ENCODE data around the gene STRADA.

Gene STRADA

DNA sequence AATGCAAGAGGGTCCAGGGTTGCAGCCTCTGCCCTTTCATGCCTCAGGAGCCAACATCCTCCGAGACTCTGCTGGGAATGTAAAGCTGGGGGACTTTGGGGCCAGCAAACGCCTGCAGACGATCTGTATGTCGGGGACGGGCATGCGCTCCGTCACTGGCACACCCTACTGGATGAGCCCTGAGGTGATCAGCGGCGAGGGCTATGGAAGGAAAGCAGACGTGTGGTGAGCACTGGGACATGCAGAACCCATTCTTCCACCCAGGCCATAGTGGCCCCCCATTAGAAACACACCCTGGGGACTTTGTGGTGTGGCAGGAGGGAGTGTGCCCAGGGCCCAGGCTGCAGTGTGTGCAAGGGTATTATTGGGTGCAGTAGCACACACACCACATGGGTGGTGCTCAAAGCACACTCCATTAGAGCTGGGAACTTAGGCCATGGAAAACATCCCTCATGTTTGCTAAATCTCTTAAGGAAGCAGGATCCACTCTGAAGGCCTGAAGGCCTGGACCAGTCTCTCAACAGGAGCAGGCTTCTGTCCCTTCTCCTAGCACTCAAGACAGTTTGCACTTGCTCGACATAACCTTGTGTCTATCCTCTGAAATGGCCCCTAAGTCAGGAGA lies 49.3 kb downstream of the STRADA start:
- Histone ChIP-seq H3K4me2 (ENCODE audit: low read length) (no peak overlapping the region), H3K4me1 (ENCODE audit: control insufficient read depth, insufficient read depth, low read length) (no peaks in the 10 kb centered on the region), H3K9me3 (replicated peaks; ENCODE audit: low read length) (no peaks in the 10 kb centered on the region), H3K36me3 (ENCODE audit: insufficient read depth, low read length) (peaks cover 48% of the 10 kb centered on the region), H3K4me3 (ENCODE audit: low read length) (no peak overlapping the region), H3K27me3 (ENCODE audit: control insufficient read depth, insufficient read depth, low read length) (no peaks in the 10 kb centered on the region), H3K9ac (ENCODE audit: low read depth, low read length) (no peak overlapping the region)

- H3K4me2 ChIP-seq (ENCODE audit: low read length) = no peak overlapping the region
- H3K4me3 ChIP-seq (ENCODE audit: low read length) = no peak overlapping the region
- no peaks in the 10 kb centered on the region for H3K4me1 ChIP-seq (ENCODE audit: control insufficient read depth, insufficient read depth, low read length)
- peaks cover 45% of the 10 kb centered on the region for H3K36me3 ChIP-seq (ENCODE audit: insufficient read depth, low read length)
- H3K9ac ChIP-seq (ENCODE audit: low read depth, low read length) = no peak overlapping the region
- H3K9me3 ChIP-seq (replicated peaks; ENCODE audit: low read length) = no peaks in the 10 kb centered on the region
- H3K27me3 ChIP-seq (ENCODE audit: control insufficient read depth, insufficient read depth, low read length) = no peaks in the 10 kb centered on the region
Observed at GRCh38 chr17:63689479-63689878, 52.1 kb downstream of the STRADA start.

GRCh38 chr17:63688396-63689020 lies 53.1 kb downstream of the STRADA start:
- Histone ChIP-seq H3K36me3 (ENCODE audit: insufficient read depth, low read length) (peaks cover 42% of the 10 kb centered on the region), H3K9ac (ENCODE audit: low read depth, low read length) (no peak overlapping the region)

DNA sequence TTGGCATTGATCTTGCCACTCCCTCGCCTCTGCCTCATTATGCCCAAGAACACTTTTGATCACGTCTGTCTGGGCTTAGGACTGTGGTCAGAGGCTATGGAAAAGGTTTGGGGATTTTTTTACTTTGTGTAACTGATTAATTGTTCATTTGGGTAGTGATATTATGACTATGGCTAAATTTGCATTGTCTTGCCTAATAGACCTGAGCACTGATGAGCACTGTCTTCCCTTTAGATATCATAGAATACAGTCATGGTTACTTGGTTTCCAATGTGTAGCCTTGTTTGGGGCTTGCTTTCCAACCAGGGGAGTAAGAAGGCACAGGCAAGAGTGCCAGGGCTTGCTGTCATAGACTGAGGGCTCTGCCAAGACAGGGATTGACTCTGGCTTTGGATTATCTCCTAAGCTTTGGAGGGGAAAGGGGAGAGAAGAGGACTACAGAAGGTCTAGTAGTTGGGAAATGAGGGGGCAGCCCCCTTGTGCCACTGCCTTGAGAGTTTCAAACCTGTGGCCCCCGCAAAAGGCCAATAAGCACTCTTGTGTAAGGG lies 55.4 kb downstream of the STRADA start:
- no peaks in the 10 kb centered on the region for H3K4me1 ChIP-seq (ENCODE audit: control insufficient read depth, insufficient read depth, low read length)
- H3K4me3 ChIP-seq (ENCODE audit: low read length) = no peak overlapping the region
- no peaks in the 10 kb centered on the region for H3K9me3 ChIP-seq (replicated peaks; ENCODE audit: low read length)
- no peaks in the 10 kb centered on the region for H3K27me3 ChIP-seq (ENCODE audit: control insufficient read depth, insufficient read depth, low read length)
- no peak overlapping the region for H3K9ac ChIP-seq (ENCODE audit: low read depth, low read length)
- no peak overlapping the region for H3K4me2 ChIP-seq (ENCODE audit: low read length)
- peaks cover 52% of the 10 kb centered on the region for H3K36me3 ChIP-seq (ENCODE audit: insufficient read depth, low read length)

More at GRCh38 chr17:63688396-63689020, 53.1 kb downstream of the STRADA start:
- no peaks in the 10 kb centered on the region for H3K4me1 ChIP-seq (ENCODE audit: control insufficient read depth, insufficient read depth, low read length)
- no peaks in the 10 kb centered on the region for H3K27me3 ChIP-seq (ENCODE audit: control insufficient read depth, insufficient read depth, low read length)
- H3K4me3 ChIP-seq (ENCODE audit: low read length) = no peak overlapping the region
- no peak overlapping the region for H3K4me2 ChIP-seq (ENCODE audit: low read length)
- no peaks in the 10 kb centered on the region for H3K9me3 ChIP-seq (replicated peaks; ENCODE audit: low read length)

DNA sequence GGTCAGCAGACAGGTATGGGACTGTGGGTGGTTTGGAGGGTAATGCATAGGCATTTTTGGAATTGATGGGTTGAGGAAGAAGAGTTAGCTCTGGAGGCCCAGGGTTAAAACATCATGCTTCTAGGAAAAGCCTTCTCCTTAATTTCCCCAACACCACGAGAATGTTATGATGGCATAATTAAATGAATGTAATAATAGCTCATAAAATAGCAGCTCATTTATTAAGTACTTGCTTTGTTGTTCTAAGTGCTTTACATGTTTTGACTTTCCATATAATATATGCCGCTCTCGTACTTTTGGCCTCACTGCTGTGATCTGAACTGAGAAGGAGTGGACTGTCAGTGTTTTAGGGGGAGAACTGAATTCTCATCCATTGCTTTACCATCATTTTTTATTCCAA lies 56.0 kb downstream of the STRADA start:
- H3K36me3 ChIP-seq (ENCODE audit: insufficient read depth, low read length) = peaks cover 50% of the 10 kb centered on the region
- no peak overlapping the region for H3K9ac ChIP-seq (ENCODE audit: low read depth, low read length)
- H3K27me3 ChIP-seq (ENCODE audit: control insufficient read depth, insufficient read depth, low read length) = no peaks in the 10 kb centered on the region
- no peak overlapping the region for H3K4me3 ChIP-seq (ENCODE audit: low read length)
- H3K9me3 ChIP-seq (replicated peaks; ENCODE audit: low read length) = no peaks in the 10 kb centered on the region
- no peaks in the 10 kb centered on the region for H3K4me1 ChIP-seq (ENCODE audit: control insufficient read depth, insufficient read depth, low read length)
- H3K4me2 ChIP-seq (ENCODE audit: low read length) = no peak overlapping the region

DNA sequence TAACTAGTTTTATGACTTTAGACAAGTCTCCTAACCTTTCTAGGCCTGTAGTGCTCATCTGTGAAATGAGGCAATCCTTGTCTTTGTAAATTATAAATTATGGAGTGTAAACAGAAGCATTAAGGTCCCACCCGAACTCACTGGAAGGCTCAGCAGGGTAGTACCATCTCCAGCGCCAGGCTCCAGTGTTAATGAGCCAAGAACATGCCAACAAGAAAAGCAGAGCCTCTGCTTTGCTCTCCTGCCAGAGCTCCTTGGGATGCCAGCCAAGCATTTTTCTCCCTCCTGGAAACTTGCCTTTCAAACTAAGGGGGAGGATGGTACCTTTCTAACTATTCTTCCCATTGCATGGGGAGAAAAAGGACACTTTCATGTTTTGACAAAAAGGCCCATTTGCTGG lies 56.6 kb downstream of the STRADA start:
- H3K36me3 ChIP-seq (ENCODE audit: insufficient read depth, low read length) = peaks cover 45% of the 10 kb centered on the region
- no peaks in the 10 kb centered on the region for H3K27me3 ChIP-seq (ENCODE audit: control insufficient read depth, insufficient read depth, low read length)
- H3K4me3 ChIP-seq (ENCODE audit: low read length) = no peak overlapping the region
- no peaks in the 10 kb centered on the region for H3K9me3 ChIP-seq (replicated peaks; ENCODE audit: low read length)
- no peak overlapping the region for H3K9ac ChIP-seq (ENCODE audit: low read depth, low read length)
- H3K4me2 ChIP-seq (ENCODE audit: low read length) = no peak overlapping the region
- no peaks in the 10 kb centered on the region for H3K4me1 ChIP-seq (ENCODE audit: control insufficient read depth, insufficient read depth, low read length)

DNA sequence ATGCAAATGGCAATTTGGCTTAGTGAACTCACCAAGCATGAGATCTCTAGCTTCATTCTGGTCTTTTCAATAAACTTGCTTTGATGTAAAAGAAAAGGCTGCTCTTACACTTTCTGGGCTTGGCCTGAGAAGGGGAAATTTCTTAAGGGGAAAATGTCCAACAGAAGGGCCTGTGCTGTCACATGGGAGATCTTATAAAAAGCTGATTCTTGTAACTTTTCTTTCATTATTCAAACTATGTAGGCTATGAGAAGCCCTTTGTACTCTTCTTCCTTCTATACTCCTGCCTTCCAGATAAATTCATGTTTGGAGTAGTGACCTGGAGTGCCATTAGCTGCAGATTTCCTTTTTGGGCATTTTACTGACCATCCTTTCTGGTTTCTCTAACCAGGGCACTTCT lies 58.6 kb downstream of the STRADA start:
- no peaks in the 10 kb centered on the region for H3K9me3 ChIP-seq (replicated peaks; ENCODE audit: low read length)
- no peaks in the 10 kb centered on the region for H3K4me1 ChIP-seq (ENCODE audit: control insufficient read depth, insufficient read depth, low read length)
- peaks cover 34% of the 10 kb centered on the region for H3K36me3 ChIP-seq (ENCODE audit: insufficient read depth, low read length)

DNA sequence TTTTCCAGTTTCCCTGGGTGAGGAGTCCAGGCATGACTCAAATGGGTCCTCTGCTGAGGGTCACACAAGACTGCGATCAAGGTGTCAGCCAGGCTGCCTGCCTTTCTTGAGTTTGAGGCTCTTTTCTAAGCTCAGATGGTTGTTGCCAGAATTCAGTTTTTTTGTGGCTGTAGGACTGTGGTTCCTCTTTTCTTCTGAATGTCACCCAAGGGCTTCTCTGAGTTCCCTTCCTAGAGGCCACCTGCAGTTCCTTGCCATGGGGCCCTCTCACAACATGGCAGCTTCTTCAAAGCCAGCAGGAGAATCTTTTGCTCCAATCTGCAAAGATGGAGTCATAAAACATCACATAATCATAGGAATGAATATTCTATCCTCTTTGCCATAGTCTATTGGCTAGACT lies 59.2 kb downstream of the STRADA start:
- Histone ChIP-seq H3K36me3 (ENCODE audit: insufficient read depth, low read length) (peaks cover 35% of the 10 kb centered on the region), H3K27me3 (ENCODE audit: control insufficient read depth, insufficient read depth, low read length) (no peaks in the 10 kb centered on the region), H3K9me3 (replicated peaks; ENCODE audit: low read length) (no peaks in the 10 kb centered on the region), H3K9ac (ENCODE audit: low read depth, low read length) (no peak overlapping the region), H3K4me2 (ENCODE audit: low read length) (no peak overlapping the region), H3K4me3 (ENCODE audit: low read length) (no peak overlapping the region), H3K4me1 (ENCODE audit: control insufficient read depth, insufficient read depth, low read length) (no peaks in the 10 kb centered on the region)

More for the DNA sequence above, 58.6 kb downstream of the STRADA start:
- no peak overlapping the region for H3K4me3 ChIP-seq (ENCODE audit: low read length)
- H3K4me2 ChIP-seq (ENCODE audit: low read length) = no peak overlapping the region
- H3K27me3 ChIP-seq (ENCODE audit: control insufficient read depth, insufficient read depth, low read length) = no peaks in the 10 kb centered on the region
- no peak overlapping the region for H3K9ac ChIP-seq (ENCODE audit: low read depth, low read length)

DNA sequence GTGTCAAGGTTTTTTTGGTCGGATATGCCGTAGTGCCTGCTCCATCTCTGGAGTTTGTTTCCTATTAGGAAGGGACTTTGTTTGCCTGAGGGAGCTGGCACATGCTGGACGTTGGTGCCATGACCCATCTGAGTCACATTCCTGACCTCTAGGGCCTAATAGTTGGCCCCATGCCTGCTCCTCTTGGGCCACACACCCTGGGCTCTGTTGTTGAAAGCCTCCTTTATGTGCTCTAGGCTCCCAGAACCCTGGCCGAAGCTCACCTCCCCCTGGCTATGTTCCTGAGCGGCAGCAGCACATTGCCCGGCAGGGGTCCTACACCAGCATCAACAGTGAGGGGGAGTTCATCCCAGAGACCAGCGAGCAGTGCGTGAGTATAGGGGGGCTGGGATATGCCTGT lies 60.1 kb downstream of the STRADA start:
- H3K4me1 ChIP-seq (ENCODE audit: control insufficient read depth, insufficient read depth, low read length) = no peaks in the 10 kb centered on the region
- H3K4me2 ChIP-seq (ENCODE audit: low read length) = no peak overlapping the region
- H3K4me3 ChIP-seq (ENCODE audit: low read length) = no peak overlapping the region
- H3K9ac ChIP-seq (ENCODE audit: low read depth, low read length) = no peak overlapping the region
- H3K36me3 ChIP-seq (ENCODE audit: insufficient read depth, low read length) = peaks cover 42% of the 10 kb centered on the region
- H3K9me3 ChIP-seq (replicated peaks; ENCODE audit: low read length) = no peaks in the 10 kb centered on the region
- no peaks in the 10 kb centered on the region for H3K27me3 ChIP-seq (ENCODE audit: control insufficient read depth, insufficient read depth, low read length)

DNA sequence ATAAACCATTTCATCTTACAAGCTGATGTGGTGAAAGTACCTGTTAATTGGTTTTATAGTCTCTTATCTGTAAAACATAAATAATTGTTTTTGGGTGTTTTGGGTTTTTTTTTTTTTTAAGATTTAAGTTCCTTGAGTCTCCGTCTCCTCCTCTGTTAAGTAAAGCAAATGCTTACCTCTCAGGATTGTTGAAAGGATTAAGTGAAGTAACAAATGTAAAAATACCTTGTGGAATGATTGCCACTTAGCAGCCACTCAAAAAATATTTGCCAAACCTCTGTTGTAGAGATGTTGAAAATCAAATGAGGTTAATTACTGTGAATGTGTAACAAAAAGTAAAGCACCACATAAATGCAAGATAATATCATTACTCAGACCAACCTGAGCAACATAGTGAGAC lies 60.9 kb downstream of the STRADA start:
- peaks cover 42% of the 10 kb centered on the region for H3K36me3 ChIP-seq (ENCODE audit: insufficient read depth, low read length)
- H3K4me2 ChIP-seq (ENCODE audit: low read length) = no peak overlapping the region
- H3K27me3 ChIP-seq (ENCODE audit: control insufficient read depth, insufficient read depth, low read length) = no peaks in the 10 kb centered on the region
- H3K4me1 ChIP-seq (ENCODE audit: control insufficient read depth, insufficient read depth, low read length) = peaks cover 2% of the 10 kb centered on the region
- H3K9me3 ChIP-seq (replicated peaks; ENCODE audit: low read length) = no peaks in the 10 kb centered on the region
- no peak overlapping the region for H3K9ac ChIP-seq (ENCODE audit: low read depth, low read length)
- no peak overlapping the region for H3K4me3 ChIP-seq (ENCODE audit: low read length)

- Histone ChIP-seq H3K4me3 (ENCODE audit: low read length) (no peak overlapping the region), H3K27me3 (ENCODE audit: control insufficient read depth, insufficient read depth, low read length) (no peaks in the 10 kb centered on the region), H3K36me3 (ENCODE audit: insufficient read depth, low read length) (peaks cover 41% of the 10 kb centered on the region), H3K4me2 (ENCODE audit: low read length) (no peak overlapping the region), H3K4me1 (ENCODE audit: control insufficient read depth, insufficient read depth, low read length) (peaks cover 4% of the 10 kb centered on the region), H3K9ac (ENCODE audit: low read depth, low read length) (no peak overlapping the region), H3K9me3 (replicated peaks; ENCODE audit: low read length) (no peaks in the 10 kb centered on the region)
Observed at GRCh38 chr17:63679214-63679613, 62.4 kb downstream of the STRADA start.

DNA sequence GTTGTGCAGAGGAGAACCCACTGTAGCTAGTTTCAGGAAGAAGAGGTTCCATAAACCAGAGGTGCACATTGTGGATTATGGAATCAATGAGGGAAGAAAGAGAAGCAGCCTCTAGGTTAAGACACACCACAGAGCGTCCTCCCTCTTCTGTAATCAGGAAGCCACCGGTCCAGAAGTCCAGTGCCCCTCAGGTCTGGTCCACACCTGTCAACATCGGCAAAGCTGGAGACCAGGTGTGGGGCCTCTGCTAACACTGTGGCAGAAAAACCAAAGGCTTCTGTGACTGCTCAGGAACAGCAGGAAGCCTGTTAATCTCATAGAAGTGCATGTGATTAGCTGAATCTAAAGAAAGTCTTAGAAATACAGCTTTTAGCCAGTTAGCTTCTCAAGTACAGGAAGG lies 65.0 kb downstream of the STRADA start:
- H3K27me3 ChIP-seq (ENCODE audit: control insufficient read depth, insufficient read depth, low read length) = no peaks in the 10 kb centered on the region
- H3K4me3 ChIP-seq (ENCODE audit: low read length) = no peak overlapping the region
- no peaks in the 10 kb centered on the region for H3K9me3 ChIP-seq (replicated peaks; ENCODE audit: low read length)
- no peak overlapping the region for H3K9ac ChIP-seq (ENCODE audit: low read depth, low read length)
- peaks cover 4% of the 10 kb centered on the region for H3K4me1 ChIP-seq (ENCODE audit: control insufficient read depth, insufficient read depth, low read length)
- peaks cover 25% of the 10 kb centered on the region for H3K36me3 ChIP-seq (ENCODE audit: insufficient read depth, low read length)
- H3K4me2 ChIP-seq (ENCODE audit: low read length) = no peak overlapping the region

All from skeletal muscle satellite cell (primary cell).